ENCODE measurements around the gene FUBP3. TPM values are rescaled to one million over a fixed set of nuclear protein-coding genes. Genes with fewer than 3 reads are reported as not detected.

Gene FUBP3
- polyA plus RNA-seq, 1 donor (not counting 4 experiments of a cell fraction or from before 2014, with no cell fraction given), result 39.1 TPM

GRCh38 chr9:130638284-130639123, 59.1 kb downstream of the FUBP3 start:
- dilution Hi-C loops (cut with MboI; ENCODE audit: extremely low pct_ligation_motif_present, low sequenced_read_pairs), result no loop called here
- H3K27me3 ChIP-seq (ENCODE audit: control insufficient read depth, extremely low read depth, insufficient read depth, low read length), result no peaks in the 10 kb centered on the region
- H3K9ac ChIP-seq (ENCODE audit: control insufficient read depth, extremely low read depth, insufficient read depth, low read length), result no peak overlapping the region
- FAIRE-seq, result no peak
- H3K4me2 ChIP-seq (ENCODE audit: control insufficient read depth, extremely low read depth, insufficient read depth, low read depth, low read length), result no peak overlapping the region
- no peak overlapping the region for H3K4me3 ChIP-seq (ENCODE audit: control insufficient read depth in 2 of 3, extremely low read depth in 1 of 3, insufficient read depth in 2 of 3, low read depth in 1 of 3, low read length in 3 of 3)
- no peaks in the 10 kb centered on the region for H4K20me1 ChIP-seq (ENCODE audit: control insufficient read depth, extremely low read depth, insufficient read depth, low read length)
- H2AFZ ChIP-seq (ENCODE audit: control insufficient read depth, low read length), result no peak overlapping the region
- no peaks in the 10 kb centered on the region for H3K9me1 ChIP-seq (ENCODE audit: control insufficient read depth, extremely low read depth, insufficient read depth, low read length)
- DNase-seq (ENCODE audit: low read depth, low spot score), result no peak
- H3K4me1 ChIP-seq (ENCODE audit: control insufficient read depth, extremely low read depth, insufficient read depth, low read length), result no peaks in the 10 kb centered on the region
- TF ChIP-seq EZH2 (IDR thresholded peaks at IDR 0.05; ENCODE audit: low read length) (no peak), CTCF (optimal IDR thresholded peaks at IDR 0.05 in 1 of 3, IDR thresholded peaks at IDR 0.05 in 1 of 3, conservative IDR thresholded peaks at IDR 0.05 in 1 of 3; ENCODE audit: extremely low read depth in 1 of 3, insufficient read depth in 2 of 3, low read length in 3 of 3) (no peak)
- H3K27ac ChIP-seq (ENCODE audit: control insufficient read depth, insufficient read depth, low read length), result no peak overlapping the region
- H3K9me3 ChIP-seq (ENCODE audit: control insufficient read depth, low read depth, low read length), result no peaks in the 10 kb centered on the region
- H3K36me3 ChIP-seq (ENCODE audit: control insufficient read depth in 2 of 2, extremely low read depth in 1 of 2, insufficient read depth in 2 of 2, low read length in 2 of 2), result peaks cover 12 to 14% of the 10 kb centered on the region in 2 experiments
- H3K79me2 ChIP-seq (ENCODE audit: control insufficient read depth, insufficient read depth, low read length), result no peaks in the 10 kb centered on the region

DNA sequence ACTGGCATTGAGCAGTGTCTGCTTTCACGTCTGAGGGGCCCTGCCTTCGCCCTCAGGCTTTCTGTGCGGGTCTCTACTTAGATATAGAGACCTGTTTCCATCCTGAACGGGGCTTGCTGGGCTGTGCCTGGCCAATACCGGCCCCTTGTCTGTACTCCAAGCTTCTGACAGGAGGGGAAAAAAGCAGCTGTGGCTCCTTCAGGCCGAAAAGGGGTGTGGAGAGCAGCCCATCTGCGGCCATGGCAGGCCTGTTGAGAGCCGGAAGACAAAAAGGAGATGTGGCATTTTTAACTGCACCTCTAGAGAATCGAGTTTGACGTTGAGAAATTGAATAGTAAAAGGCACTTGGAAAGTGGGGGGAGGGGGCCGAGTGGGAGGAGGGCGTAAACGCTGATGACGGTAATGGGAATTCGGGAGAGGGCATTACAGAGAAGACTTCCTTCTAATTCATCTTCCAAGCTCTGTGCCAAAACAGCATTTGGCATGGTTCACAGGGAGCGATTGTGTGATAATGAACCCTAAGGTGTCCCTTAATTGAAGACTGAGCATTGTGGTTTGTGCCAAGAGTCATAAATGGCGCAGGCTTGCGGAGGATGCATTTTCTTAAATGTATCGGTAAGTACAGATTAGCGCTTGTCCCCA, 59.9 kb downstream of the FUBP3 start:
- Histone ChIP-seq H2AFZ (ENCODE audit: control insufficient read depth, low read length) (no peak overlapping the region), H3K79me2 (ENCODE audit: control insufficient read depth, insufficient read depth, low read length) (no peaks in the 10 kb centered on the region), H3K9me1 (ENCODE audit: control insufficient read depth, extremely low read depth, insufficient read depth, low read length) (no peaks in the 10 kb centered on the region), H3K27me3 (ENCODE audit: control insufficient read depth, extremely low read depth, insufficient read depth, low read length) (no peaks in the 10 kb centered on the region), H3K4me3 (ENCODE audit: control insufficient read depth in 2 of 3, extremely low read depth in 1 of 3, insufficient read depth in 2 of 3, low read depth in 1 of 3, low read length in 3 of 3) (no peak overlapping the region), H3K9ac (ENCODE audit: control insufficient read depth, extremely low read depth, insufficient read depth, low read length) (no peak overlapping the region), H3K36me3 (ENCODE audit: control insufficient read depth in 2 of 2, extremely low read depth in 1 of 2, insufficient read depth in 2 of 2, low read length in 2 of 2) (peaks cover 9 to 14% of the 10 kb centered on the region in 2 experiments), H4K20me1 (ENCODE audit: control insufficient read depth, extremely low read depth, insufficient read depth, low read length) (no peaks in the 10 kb centered on the region), H3K4me1 (ENCODE audit: control insufficient read depth, extremely low read depth, insufficient read depth, low read length) (no peaks in the 10 kb centered on the region), H3K4me2 (ENCODE audit: control insufficient read depth, extremely low read depth, insufficient read depth, low read depth, low read length) (no peak overlapping the region), H3K27ac (ENCODE audit: control insufficient read depth, insufficient read depth, low read length) (no peak overlapping the region), H3K9me3 (ENCODE audit: control insufficient read depth, low read depth, low read length) (no peaks in the 10 kb centered on the region)
- dilution Hi-C loops (cut with MboI; ENCODE audit: extremely low pct_ligation_motif_present, low sequenced_read_pairs), result no loop called here
- FAIRE-seq, result no peak
- TF ChIP-seq EZH2 (IDR thresholded peaks at IDR 0.05; ENCODE audit: low read length) (no peak), CTCF (optimal IDR thresholded peaks at IDR 0.05 in 1 of 3, IDR thresholded peaks at IDR 0.05 in 1 of 3, conservative IDR thresholded peaks at IDR 0.05 in 1 of 3; ENCODE audit: extremely low read depth in 1 of 3, insufficient read depth in 2 of 3, low read length in 3 of 3) (no peak)
- DNase-seq (ENCODE audit: low read depth, low spot score), result no peak
